Body of pancreas (tissue), 4 donors: ENCODE measurements around the gene PRR5L. TPM values are rescaled to one million over a fixed set of nuclear protein-coding genes. Genes with fewer than 3 reads are reported as not detected.

Experiments
- ATAC-seq: fragments of 150-250 bp; one replicate; pipeline ENCODE4 v1.9.1; 2016
- DNase-seq, 4 donors: peaks; one replicate each; pipeline ENCODE4 v3.0.0-alpha.2; 2019
- H3K27ac ChIP-seq, 4 donors: fragments of 200-600 bp; sonication (generic); 1 replicate in 3 of 4; 2 replicates in 1 of 4; pipeline versions ENCODE4 v1.5.1 to v1.6.1; 2016 to 2019; ENCODE audit warnings: mild to moderate bottlenecking in 1 of 4, mixed read lengths in 1 of 4, moderate library complexity in 1 of 4
- H3K27me3 ChIP-seq, 2 donors: fragments of 200-600 bp; sonication (generic); one replicate each; pipeline ENCODE4 v1.6.0; 2016; ENCODE audit warnings: mild to moderate bottlenecking in 1 of 2
- H3K36me3 ChIP-seq, 2 donors: fragments of 200-600 bp; sonication (generic); replicated peaks in 1 of 2; 2 replicates each; pipeline ENCODE4 v1.5.1; 2016; ENCODE audit warnings: low read depth in 2 of 2; ENCODE audit not compliant: insufficient read depth in 1 of 2
- H3K4me1 ChIP-seq: fragments of 200-600 bp; sonication (generic); one replicate; pipeline ENCODE4 v1.6.0; 2016
- H3K4me3 ChIP-seq, 2 donors: fragments of 200-600 bp; sonication (generic); 1 replicate in 1 of 2; 2 replicates in 1 of 2; pipeline ENCODE4 v1.5.1; 2016 to 2019
- H3K9me3 ChIP-seq, 3 donors: fragments of 200-600 bp; sonication (generic); 1 replicate in 2 of 3; 2 replicates in 1 of 3; pipeline ENCODE4 v1.5.1; 2016
- POLR2A ChIP-seq, 3 donors: fragments of 450-650 bp; IDR thresholded peaks; one replicate each; pipeline ENCODE4 v1.6.1; 2016; ENCODE audit warnings: antibody characterized with exemption in 3 of 3, mild to moderate bottlenecking in 2 of 3
- WGBS, 2 donors: methylation state at CpG; one replicate each; pipeline ENCODE4 v1.1.5; 2017; 5-methylcytosine and 5-hydroxymethylcytosine counted together
- intact Hi-C: fragments of 100-400 bp; cut with DNase I; formaldehyde crosslinking; loops from one replicate; pipeline ENCODE4 v1.15.1; 2023
- total RNA-seq, 2 donors: library from RNA; depleted of rRNA; stranded (reverse); fragments of >200 nt; gene quantifications; one replicate each; pipeline ENCODE4 v1.1.0, GENCODE V29; 2016
- TF ChIP-seq, protein P1 (sequence below), 7 experiments: fragments of 450-650 bp in 4 of 7; fragments of 200-600 bp in 3 of 7; sonication (generic) in 3 of 7; IDR thresholded peaks; one replicate each; pipeline ENCODE4 v1.5.1; 2016 to 2019; ENCODE audit warnings: antibody characterized with exemption in 7 of 7

PRR5L gene
- total RNA-seq, 2 donors from 2014 or later = 2.6 to 3.0 TPM

DNA sequence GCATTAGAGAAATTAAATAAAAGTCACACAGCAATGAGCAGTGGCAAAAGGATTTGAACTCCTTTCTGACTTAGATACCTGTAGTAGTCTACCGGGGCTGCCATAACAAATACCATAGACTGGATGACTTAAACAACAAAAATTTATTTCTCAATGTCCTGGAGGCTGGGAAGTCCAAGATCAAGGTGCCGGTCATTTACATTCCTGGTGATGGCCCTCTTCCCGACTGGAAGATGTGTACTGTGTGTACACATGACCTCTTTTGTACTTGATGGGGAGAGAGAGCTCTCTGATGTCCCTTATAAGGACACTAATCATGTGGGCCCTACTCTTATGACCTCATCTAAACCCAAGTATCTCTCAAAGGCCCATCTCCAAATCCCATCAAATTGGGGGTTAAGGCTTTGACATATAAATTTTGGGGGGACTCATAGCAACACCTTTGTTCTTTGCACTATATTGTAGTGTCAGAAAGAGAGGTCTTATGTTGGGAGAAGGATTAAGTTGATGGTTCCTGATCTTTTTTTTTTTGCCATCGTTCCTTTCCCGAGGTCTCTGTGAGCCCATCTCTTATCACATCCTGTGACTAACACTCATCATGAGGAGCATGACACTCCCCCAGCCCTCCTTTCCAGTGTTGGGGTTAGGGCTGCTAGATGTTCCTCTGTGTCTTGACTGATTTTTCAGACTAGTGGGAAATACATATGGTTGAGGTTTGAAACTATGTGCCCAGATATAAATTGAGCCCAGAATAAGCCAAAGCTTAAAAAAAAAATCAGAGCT lies 109.7 kb downstream of the PRR5L start:
- intact Hi-C loops = no loop called here
- ATAC-seq (no peak), DNase-seq (no peak)
- Histone ChIP-seq H3K36me3 (no peaks in the 10 kb centered on the region), H3K4me1 (no peaks in the 10 kb centered on the region), H3K27ac (no peak overlapping the region), H3K27me3 (no peaks in the 10 kb centered on the region), H3K4me3 (no peak overlapping the region), H3K9me3 (no peaks in the 10 kb centered on the region)
- TF ChIP-seq POLR2A (IDR thresholded peaks at IDR 0.05) = no peak
- TF ChIP-seq, protein P1, sequence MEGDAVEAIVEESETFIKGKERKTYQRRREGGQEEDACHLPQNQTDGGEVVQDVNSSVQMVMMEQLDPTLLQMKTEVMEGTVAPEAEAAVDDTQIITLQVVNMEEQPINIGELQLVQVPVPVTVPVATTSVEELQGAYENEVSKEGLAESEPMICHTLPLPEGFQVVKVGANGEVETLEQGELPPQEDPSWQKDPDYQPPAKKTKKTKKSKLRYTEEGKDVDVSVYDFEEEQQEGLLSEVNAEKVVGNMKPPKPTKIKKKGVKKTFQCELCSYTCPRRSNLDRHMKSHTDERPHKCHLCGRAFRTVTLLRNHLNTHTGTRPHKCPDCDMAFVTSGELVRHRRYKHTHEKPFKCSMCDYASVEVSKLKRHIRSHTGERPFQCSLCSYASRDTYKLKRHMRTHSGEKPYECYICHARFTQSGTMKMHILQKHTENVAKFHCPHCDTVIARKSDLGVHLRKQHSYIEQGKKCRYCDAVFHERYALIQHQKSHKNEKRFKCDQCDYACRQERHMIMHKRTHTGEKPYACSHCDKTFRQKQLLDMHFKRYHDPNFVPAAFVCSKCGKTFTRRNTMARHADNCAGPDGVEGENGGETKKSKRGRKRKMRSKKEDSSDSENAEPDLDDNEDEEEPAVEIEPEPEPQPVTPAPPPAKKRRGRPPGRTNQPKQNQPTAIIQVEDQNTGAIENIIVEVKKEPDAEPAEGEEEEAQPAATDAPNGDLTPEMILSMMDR (IDR thresholded peaks at IDR 0.05) = no peak
- WGBS, 2 donors = 71 to 76% methylated on average over 5 of the region's 5 CpGs

DNA sequence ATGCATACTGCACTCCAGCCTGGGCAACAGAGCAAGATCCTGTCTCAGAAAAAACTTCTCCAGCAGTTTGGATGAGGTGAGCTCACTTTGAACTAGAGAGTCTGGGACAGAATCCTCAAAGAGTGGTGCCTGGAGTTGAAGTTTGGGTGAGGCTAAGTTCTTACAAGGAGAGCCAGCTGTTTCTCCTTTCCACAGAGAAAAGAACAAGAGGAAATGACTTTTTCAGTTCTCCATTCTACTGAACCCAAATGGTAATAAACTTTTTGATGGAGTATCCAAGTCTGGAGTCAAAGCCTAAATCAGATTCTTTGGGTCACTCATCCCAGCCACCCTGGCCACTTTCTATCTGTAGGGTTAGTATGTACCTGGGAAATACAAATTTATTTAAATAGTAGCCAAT lies 111.3 kb downstream of the PRR5L start:
- DNase-seq (no peak), ATAC-seq (no peak)
- H3K27me3 ChIP-seq = no peaks in the 10 kb centered on the region
- no peaks in the 10 kb centered on the region for H3K4me1 ChIP-seq
- no peak overlapping the region for H3K4me3 ChIP-seq
- TF ChIP-seq POLR2A (IDR thresholded peaks at IDR 0.05) = no peak
- TF ChIP-seq, protein P1 (IDR thresholded peaks at IDR 0.05) = no peak
- H3K27ac ChIP-seq = no peak overlapping the region
- H3K9me3 ChIP-seq = no peaks in the 10 kb centered on the region
- no peaks in the 10 kb centered on the region for H3K36me3 ChIP-seq
- intact Hi-C loops = no loop called here

GRCh38 chr11:36408498-36409136 lies 112.5 kb downstream of the PRR5L start:
- Histone ChIP-seq H3K36me3 (no peaks in the 10 kb centered on the region), H3K27ac (peak overlapping the region in 1 of 4 donors; percentile 11), H3K4me3 (no peak overlapping the region), H3K27me3 (no peaks in the 10 kb centered on the region), H3K4me1 (no peaks in the 10 kb centered on the region), H3K9me3 (no peaks in the 10 kb centered on the region)
- 59 to 61% methylated on average over 6 of the region's 6 CpGs for WGBS, 2 donors
- no peak for DNase-seq
- ATAC-seq = no peak
- TF ChIP-seq, protein P1 (IDR thresholded peaks at IDR 0.05) = no peak
- TF ChIP-seq POLR2A (IDR thresholded peaks at IDR 0.05) = no peak
- intact Hi-C loops = no loop called here

- Histone ChIP-seq H3K27ac (no peak overlapping the region), H3K9me3 (no peaks in the 10 kb centered on the region), H3K27me3 (no peaks in the 10 kb centered on the region), H3K36me3 (no peaks in the 10 kb centered on the region), H3K4me3 (no peak overlapping the region), H3K4me1 (no peaks in the 10 kb centered on the region)
- TF ChIP-seq POLR2A (IDR thresholded peaks at IDR 0.05) = no peak
- TF ChIP-seq, protein P1 (IDR thresholded peaks at IDR 0.05) = no peak
- ATAC-seq = no peak
- intact Hi-C loops = no loop called here
- WGBS, 2 donors = 43 to 51% methylated on average over 8 of the region's 8 CpGs
- DNase-seq = no peak
These were observed 113.2 kb downstream of the PRR5L start for GRCh38 chr11:36409152-36409816.
